ENCODE data around the gene PRSS2. TPM values are rescaled to one million over a fixed set of nuclear protein-coding genes. Genes with fewer than 3 reads are reported as not detected.
A peak's percentile ranks its signal among the peaks of the same experiment; 100 is the strongest.

The PRSS2 gene
- total and polyA plus RNA-seq, 2 donors (not counting 1 experiment from before 2014, with no cell fraction given): not detected

GRCh38 chr7:142722248-142722794, 48.4 kb upstream of the PRSS2 start:
- ChIA-PET POLR2A (no interaction called here), CTCF (interaction anchor here (1.0 kb wide), 1 partner anchor 9 kb away, joined by 3 read pairs; no protein-coding TSS in a partner anchor)
- 39% methylated on average over 5 of the region's 15 CpGs for WGBS (ENCODE audit: insufficient coverage)
- Mint-ChIP-seq H3K4me1 (peaks cover 6% of the 10 kb centered on the region), H3K27ac (no peak overlapping the region), H3K9me3 (ENCODE audit: insufficient read depth) (no peaks in the 10 kb centered on the region), H3K4me3 (peak overlapping the region; percentile 41), H3K27me3 (peaks cover 27% of the 10 kb centered on the region)
- DNase-seq (no peak), ATAC-seq (ENCODE audit: low read depth) (no peak)
- peak overlapping the region; percentile 5 for H3K4me2 ChIP-seq (replicated peaks; ENCODE audit: low read depth, low read length, poor library complexity, severe bottlenecking)
- intact Hi-C loops (cut with micrococcal nuclease): no loop called here
- H3K27me3 ChIP-seq (replicated peaks in 1 of 4; ENCODE audit: control extremely low read depth in 1 of 4, control insufficient read depth in 3 of 4, insufficient read depth in 4 of 4, low read length in 3 of 4): peaks cover 0 to 26% (median 12%) of the 10 kb centered on the region in 4 experiments
- H3K79me2 ChIP-seq (ENCODE audit: control insufficient read depth, insufficient read depth, low read length): no peaks in the 10 kb centered on the region
- peak overlapping the region in 2 of 5 experiments; percentile 1 to 41 for H3K4me3 ChIP-seq (ENCODE audit: control extremely low read depth in 1 of 5, extremely low read depth in 1 of 5, insufficient read depth in 1 of 5, low read depth in 2 of 5, low read length in 4 of 5)
- H3K27ac ChIP-seq (ENCODE audit: low read length in 2 of 2): no peak overlapping the region
- no peak for TF ChIP-seq CTCF (IDR thresholded peaks at IDR 0.05)
- TF ChIP-seq EZH2 (IDR thresholded peaks at IDR 0.05; ENCODE audit: borderline replicate concordance, insufficient read depth, low read depth, low read length, poor library complexity, severe bottlenecking): no peak
- H4K20me1 ChIP-seq (ENCODE audit: control insufficient read depth, insufficient read depth, low read length, poor library complexity, severe bottlenecking): no peaks in the 10 kb centered on the region
- no peaks in the 10 kb centered on the region for H3K36me3 ChIP-seq (replicated peaks in 1 of 2; ENCODE audit: control extremely low read depth in 1 of 2, control insufficient read depth in 1 of 2, extremely low read depth in 1 of 2, insufficient read depth in 2 of 2, low read length in 1 of 2)
- no peak overlapping the region for H3K9ac ChIP-seq (ENCODE audit: low read length)
- no peaks in the 10 kb centered on the region for H3K9me3 ChIP-seq (ENCODE audit: control extremely low read depth in 1 of 3, control insufficient read depth in 2 of 3, insufficient read depth in 1 of 3, low read length in 2 of 3)
- H2AFZ ChIP-seq (ENCODE audit: insufficient read depth, low read depth, low read length, poor library complexity, severe bottlenecking): no peak overlapping the region
- H3K4me1 ChIP-seq (ENCODE audit: control insufficient read depth in 2 of 2, insufficient read depth in 2 of 2, low read length in 2 of 2): peaks cover 6 to 19% of the 10 kb centered on the region in 2 donors

DNA sequence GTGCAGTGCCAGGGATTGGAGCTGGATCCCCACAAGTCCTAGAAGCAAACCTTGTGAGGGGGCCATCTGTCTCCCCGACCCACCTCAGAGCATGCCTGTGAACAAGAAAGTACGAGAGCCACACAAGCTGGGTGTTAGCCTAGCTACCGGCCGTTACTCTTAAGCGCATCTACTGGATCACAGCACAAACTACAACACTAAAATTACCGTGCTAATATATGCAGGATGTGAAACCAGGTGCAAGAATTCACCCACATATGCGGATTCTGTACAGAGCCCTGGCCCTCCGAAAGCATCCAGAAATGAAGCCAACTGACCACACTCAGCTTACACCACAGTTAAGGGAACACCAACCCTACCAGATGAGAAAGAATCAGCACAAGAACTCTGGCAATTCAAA, 37.5 kb upstream of the PRSS2 start:
- Histone ChIP-seq H4K20me1 (ENCODE audit: control insufficient read depth, insufficient read depth, low read length, poor library complexity, severe bottlenecking) (no peaks in the 10 kb centered on the region), H3K4me2 (replicated peaks; ENCODE audit: low read depth, low read length, poor library complexity, severe bottlenecking) (no peak overlapping the region), H3K4me3 (ENCODE audit: control extremely low read depth in 1 of 5, extremely low read depth in 1 of 5, insufficient read depth in 1 of 5, low read depth in 2 of 5, low read length in 4 of 5) (no peak overlapping the region), H3K9me3 (ENCODE audit: control extremely low read depth in 1 of 3, control insufficient read depth in 2 of 3, insufficient read depth in 1 of 3, low read length in 2 of 3) (no peaks in the 10 kb centered on the region), H3K27me3 (replicated peaks in 1 of 4; ENCODE audit: control extremely low read depth in 1 of 4, control insufficient read depth in 3 of 4, insufficient read depth in 4 of 4, low read length in 3 of 4) (no peaks in the 10 kb centered on the region), H3K79me2 (ENCODE audit: control insufficient read depth, insufficient read depth, low read length) (no peaks in the 10 kb centered on the region), H2AFZ (ENCODE audit: insufficient read depth, low read depth, low read length, poor library complexity, severe bottlenecking) (peak overlapping the region; percentile 24), H3K9ac (ENCODE audit: low read length) (no peak overlapping the region), H3K4me1 (ENCODE audit: control insufficient read depth in 2 of 2, insufficient read depth in 2 of 2, low read length in 2 of 2) (no peaks in the 10 kb centered on the region), H3K36me3 (replicated peaks in 1 of 2; ENCODE audit: control extremely low read depth in 1 of 2, control insufficient read depth in 1 of 2, extremely low read depth in 1 of 2, insufficient read depth in 2 of 2, low read length in 1 of 2) (no peaks in the 10 kb centered on the region), H3K27ac (ENCODE audit: low read length in 2 of 2) (no peak overlapping the region)
- Mint-ChIP-seq H3K4me1 (peaks cover 14% of the 10 kb centered on the region), H3K4me3 (no peak overlapping the region), H3K9me3 (ENCODE audit: insufficient read depth) (no peaks in the 10 kb centered on the region), H3K27me3 (no peaks in the 10 kb centered on the region), H3K27ac (no peak overlapping the region)
- TF ChIP-seq EZH2 (IDR thresholded peaks at IDR 0.05; ENCODE audit: borderline replicate concordance, insufficient read depth, low read depth, low read length, poor library complexity, severe bottlenecking) (no peak), CTCF (IDR thresholded peaks at IDR 0.05) (no peak)
- POLR2A ChIA-PET: no interaction called here
- peak; percentile 16 for DNase-seq
- intact Hi-C loops (cut with micrococcal nuclease): no loop called here
- ATAC-seq (ENCODE audit: low read depth): peak; percentile 36
- CTCF ChIA-PET: interaction anchor here (0.7 to 2.8 kb wide), 4 partner anchors 20 to 277 kb away, joined by 3 to 10 read pairs (median 4); no protein-coding TSS in a partner anchor
- 66% methylated on average over 7 of the region's 8 CpGs for WGBS (ENCODE audit: insufficient coverage)
